ENCODE results near the gene ADAMTS19. TPM values are rescaled to one million over a fixed set of nuclear protein-coding genes. Genes with fewer than 3 reads are reported as not detected.

ADAMTS19 gene
- total and polyA plus RNA-seq, 9 donors, result 0.18 to 23.5 (median 2.2) TPM

DNA sequence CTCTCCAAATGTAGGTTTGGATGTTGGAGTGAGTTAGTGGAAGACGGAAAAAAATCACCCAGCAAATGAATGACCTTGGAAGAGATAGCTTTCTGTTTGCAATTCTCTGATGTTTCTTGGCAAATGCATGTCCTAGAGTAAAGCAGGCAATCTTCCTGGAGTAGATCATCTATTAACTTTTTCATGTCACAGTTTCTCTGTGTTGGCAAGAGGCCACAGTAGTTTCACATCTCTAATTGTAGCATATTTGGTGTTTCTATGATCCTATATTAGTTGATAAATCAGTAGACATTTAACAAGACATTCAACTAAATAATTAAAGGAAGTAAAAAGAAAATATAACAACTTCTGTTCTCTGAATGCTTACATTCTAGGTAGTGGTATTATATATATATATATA is 149.6 kb downstream of the ADAMTS19 start:
- H3K27me3 ChIP-seq, result no peaks in the 10 kb centered on the region
- no peaks in the 10 kb centered on the region for H3K4me1 ChIP-seq (ENCODE audit: insufficient read depth)
- no peak overlapping the region for H3K4me3 ChIP-seq
- H3K9me3 ChIP-seq, result no peaks in the 10 kb centered on the region
- H3K36me3 ChIP-seq, result no peaks in the 10 kb centered on the region
- no peak overlapping the region for H3K27ac ChIP-seq
- DNase-seq, result no peak
- TF ChIP-seq POLR2A (IDR thresholded peaks at IDR 0.05), result no peak
- TF ChIP-seq, protein P1, sequence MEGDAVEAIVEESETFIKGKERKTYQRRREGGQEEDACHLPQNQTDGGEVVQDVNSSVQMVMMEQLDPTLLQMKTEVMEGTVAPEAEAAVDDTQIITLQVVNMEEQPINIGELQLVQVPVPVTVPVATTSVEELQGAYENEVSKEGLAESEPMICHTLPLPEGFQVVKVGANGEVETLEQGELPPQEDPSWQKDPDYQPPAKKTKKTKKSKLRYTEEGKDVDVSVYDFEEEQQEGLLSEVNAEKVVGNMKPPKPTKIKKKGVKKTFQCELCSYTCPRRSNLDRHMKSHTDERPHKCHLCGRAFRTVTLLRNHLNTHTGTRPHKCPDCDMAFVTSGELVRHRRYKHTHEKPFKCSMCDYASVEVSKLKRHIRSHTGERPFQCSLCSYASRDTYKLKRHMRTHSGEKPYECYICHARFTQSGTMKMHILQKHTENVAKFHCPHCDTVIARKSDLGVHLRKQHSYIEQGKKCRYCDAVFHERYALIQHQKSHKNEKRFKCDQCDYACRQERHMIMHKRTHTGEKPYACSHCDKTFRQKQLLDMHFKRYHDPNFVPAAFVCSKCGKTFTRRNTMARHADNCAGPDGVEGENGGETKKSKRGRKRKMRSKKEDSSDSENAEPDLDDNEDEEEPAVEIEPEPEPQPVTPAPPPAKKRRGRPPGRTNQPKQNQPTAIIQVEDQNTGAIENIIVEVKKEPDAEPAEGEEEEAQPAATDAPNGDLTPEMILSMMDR (IDR thresholded peaks at IDR 0.05), result no peak
- TF ChIP-seq EP300 (IDR thresholded peaks at IDR 0.05), result no peak
- 5 to 24% (median 7%) methylated on average over 1 of the region's 1 CpG for WGBS, 3 donors
- intact Hi-C loops (cut with DNase I), result no loop called here

DNA sequence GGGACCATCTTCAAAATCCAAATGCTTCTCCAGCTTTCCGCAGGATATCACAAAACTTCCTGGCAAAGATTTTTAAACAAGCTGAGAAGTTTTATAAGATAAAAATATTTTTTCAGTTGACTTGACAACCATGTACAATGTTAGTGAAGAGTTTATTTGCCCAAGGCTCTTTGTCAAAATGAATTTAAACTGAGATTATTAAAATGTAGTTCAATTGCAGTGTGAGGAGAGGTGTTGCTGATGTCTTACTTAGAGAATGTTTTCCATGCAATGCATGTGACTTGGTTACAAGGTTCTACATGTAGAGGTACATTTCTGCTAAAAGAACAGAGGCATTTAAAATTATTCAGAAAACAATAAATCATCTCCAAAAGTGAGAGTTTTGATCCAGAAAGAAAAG is 156.4 kb downstream of the ADAMTS19 start:
- no peaks in the 10 kb centered on the region for H3K4me1 ChIP-seq (ENCODE audit: insufficient read depth)
- no peaks in the 10 kb centered on the region for H3K9me3 ChIP-seq
- H3K4me3 ChIP-seq, result no peak overlapping the region
- intact Hi-C loops (cut with DNase I), result no loop called here
- TF ChIP-seq, protein P1 (IDR thresholded peaks at IDR 0.05), result no peak
- TF ChIP-seq EP300 (IDR thresholded peaks at IDR 0.05) (no peak), POLR2A (IDR thresholded peaks at IDR 0.05) (no peak)
- DNase-seq, result no peak
- H3K27ac ChIP-seq, result no peak overlapping the region
- WGBS, 3 donors, result 8 to 19% (median 17%) methylated on average over 1 of the region's 1 CpG
- H3K27me3 ChIP-seq, result no peaks in the 10 kb centered on the region
- H3K36me3 ChIP-seq, result no peaks in the 10 kb centered on the region

DNA sequence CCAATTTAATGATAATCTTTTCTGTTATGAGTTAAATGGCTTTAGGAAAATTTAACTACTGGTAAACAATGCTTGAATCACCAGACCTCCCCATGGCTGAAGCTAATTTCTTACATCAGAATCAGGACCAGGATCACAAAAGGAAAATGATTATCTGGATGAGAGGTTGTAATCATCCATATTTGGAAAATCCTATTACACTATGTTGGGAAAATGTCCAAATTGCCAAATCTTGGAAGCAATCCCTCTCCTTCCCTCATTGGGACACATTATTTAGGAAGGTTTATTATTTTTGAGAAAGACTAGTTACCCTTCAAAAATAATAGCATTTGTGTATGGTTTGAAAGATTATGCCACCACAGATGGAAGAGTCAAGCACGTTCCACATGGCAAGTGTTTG is 157.1 kb downstream of the ADAMTS19 start:
- Histone ChIP-seq H3K27ac (no peak overlapping the region), H3K27me3 (no peaks in the 10 kb centered on the region), H3K4me3 (no peak overlapping the region), H3K9me3 (no peaks in the 10 kb centered on the region), H3K4me1 (ENCODE audit: insufficient read depth) (no peaks in the 10 kb centered on the region), H3K36me3 (no peaks in the 10 kb centered on the region)
- DNase-seq, result no peak
- intact Hi-C loops (cut with DNase I), result no loop called here
- WGBS, 3 donors, result 79 to 86% (median 81%) methylated on average over 1 of the region's 1 CpG
- TF ChIP-seq, protein P1 (IDR thresholded peaks at IDR 0.05), result no peak
- no peak for TF ChIP-seq EP300 (IDR thresholded peaks at IDR 0.05)
- no peak for TF ChIP-seq POLR2A (IDR thresholded peaks at IDR 0.05)

DNA sequence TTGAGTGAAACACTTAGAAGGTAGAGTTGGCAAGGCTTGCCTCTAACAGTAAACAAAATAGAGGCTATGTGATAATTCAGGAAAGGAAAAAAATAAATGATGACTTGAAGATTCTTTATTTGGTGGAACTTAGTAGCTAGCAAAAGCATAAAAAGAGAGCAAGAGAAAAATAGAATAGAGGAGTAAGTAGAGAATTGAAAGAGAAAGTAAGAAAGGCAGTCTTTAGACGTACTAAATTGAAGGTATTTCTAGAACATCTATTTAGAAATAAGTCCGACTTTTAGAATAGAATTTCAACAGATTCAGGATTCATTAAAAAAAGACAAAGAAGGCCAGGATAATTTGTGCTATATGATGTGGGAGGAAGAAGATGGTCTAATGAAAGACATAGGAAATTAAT is 159.7 kb downstream of the ADAMTS19 start:
- Histone ChIP-seq H3K4me3 (no peak overlapping the region), H3K27ac (no peak overlapping the region), H3K9me3 (no peaks in the 10 kb centered on the region), H3K36me3 (no peaks in the 10 kb centered on the region), H3K4me1 (ENCODE audit: insufficient read depth) (no peaks in the 10 kb centered on the region), H3K27me3 (no peaks in the 10 kb centered on the region)
- TF ChIP-seq, protein P1 (IDR thresholded peaks at IDR 0.05), result no peak
- TF ChIP-seq EP300 (IDR thresholded peaks at IDR 0.05), result no peak
- no peak for TF ChIP-seq POLR2A (IDR thresholded peaks at IDR 0.05)
- DNase-seq, result no peak
- intact Hi-C loops (cut with DNase I), result no loop called here
- 41 to 48% (median 47%) methylated on average over 2 of the region's 2 CpGs for WGBS, 3 donors

DNA sequence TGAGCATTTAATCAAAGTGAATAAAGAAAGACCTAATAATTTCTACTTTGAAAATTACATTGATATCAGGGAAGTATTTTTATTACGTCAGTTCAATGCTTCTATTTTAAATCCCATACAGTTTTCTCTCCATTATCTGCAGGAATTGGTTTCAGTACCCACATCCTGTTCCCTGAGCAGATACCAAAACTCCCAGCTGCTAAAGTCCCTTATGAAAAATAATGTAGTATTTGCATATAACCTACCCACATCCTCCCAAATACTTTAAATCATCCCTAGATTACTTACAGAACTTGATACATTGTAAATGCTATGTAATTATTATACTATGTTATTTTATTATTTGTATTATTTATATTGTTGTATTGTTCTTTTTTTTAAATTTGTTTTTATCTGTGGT is 162.4 kb downstream of the ADAMTS19 start:
- TF ChIP-seq EP300 (IDR thresholded peaks at IDR 0.05) (no peak), POLR2A (IDR thresholded peaks at IDR 0.05) (no peak)
- TF ChIP-seq, protein P1 (IDR thresholded peaks at IDR 0.05), result no peak
- no peak overlapping the region for H3K4me3 ChIP-seq
- no peaks in the 10 kb centered on the region for H3K27me3 ChIP-seq
- intact Hi-C loops (cut with DNase I), result no loop called here
- no peaks in the 10 kb centered on the region for H3K4me1 ChIP-seq (ENCODE audit: insufficient read depth)
- no peaks in the 10 kb centered on the region for H3K36me3 ChIP-seq
- WGBS, 3 donors, result 27 to 73% (median 51%) methylated on average over 1 of the region's 1 CpG
- no peaks in the 10 kb centered on the region for H3K9me3 ChIP-seq
- no peak for DNase-seq
- H3K27ac ChIP-seq, result no peak overlapping the region

All from ovary (tissue), 9 donors.